Stimulated activated effector memory CD8-positive, alpha-beta T cell treated with anti-CD3 and anti-CD28 coated beads, Interleukin-12 subunit alpha, Interleukin-12 subunit beta, amount 100 ng/mL, for 72 hours (primary cell): Measurements from ENCODE around the gene ARFGAP1.

Experiments
- ATAC-seq: fragments of 150-1000 bp; cut with Tn5 transposase; 2 replicates; pipeline ENCODE4 v1.10.0; 2021
- DNase-seq, 2 donors: peaks; one replicate each; pipeline ENCODE4 v3.0.0; 2021 to 2022; ENCODE audit warnings: low spot score in 2 of 2
- H3K27ac Mint-ChIP-seq: one replicate; pipeline ENCODE4 v1.8.0; 2022; ENCODE audit warnings: mild to moderate bottlenecking, mixed read lengths
- H3K36me3 Mint-ChIP-seq: one replicate; pipeline ENCODE4 v1.8.0; 2022; ENCODE audit warnings: mild to moderate bottlenecking, mixed read lengths
- H3K4me1 Mint-ChIP-seq: one replicate; pipeline ENCODE4 v1.8.0; 2022; ENCODE audit warnings: mixed read lengths
- H3K4me3 Mint-ChIP-seq: one replicate; pipeline ENCODE4 v1.8.0; 2022; ENCODE audit warnings: mild to moderate bottlenecking, mixed read lengths
- H3K9me3 Mint-ChIP-seq: one replicate; pipeline ENCODE4 v1.8.0; 2022; ENCODE audit warnings: mixed read lengths

Gene ARFGAP1

GRCh38 chr20:63277466-63278272 is 5.1 kb downstream of the ARFGAP1 start:
- DNase-seq (no peak), ATAC-seq (no peak)
- no peak overlapping the region for H3K4me3 Mint-ChIP-seq
- no peaks in the 10 kb centered on the region for H3K9me3 Mint-ChIP-seq
- H3K4me1 Mint-ChIP-seq, result peaks cover 22% of the 10 kb centered on the region
- peaks cover 47% of the 10 kb centered on the region for H3K36me3 Mint-ChIP-seq
- H3K27ac Mint-ChIP-seq, result no peak overlapping the region

GRCh38 chr20:63278661-63279060 is 6.0 kb downstream of the ARFGAP1 start:
- H3K9me3 Mint-ChIP-seq, result no peaks in the 10 kb centered on the region
- peaks cover 55% of the 10 kb centered on the region for H3K36me3 Mint-ChIP-seq
- no peak for DNase-seq
- peaks cover 20% of the 10 kb centered on the region for H3K4me1 Mint-ChIP-seq
- no peak for ATAC-seq
- H3K4me3 Mint-ChIP-seq, result no peak overlapping the region
- H3K27ac Mint-ChIP-seq, result no peak overlapping the region

- peaks cover 58% of the 10 kb centered on the region for H3K36me3 Mint-ChIP-seq
- H3K4me1 Mint-ChIP-seq, result peaks cover 12% of the 10 kb centered on the region
- DNase-seq (no peak), ATAC-seq (no peak)
- no peak overlapping the region for H3K4me3 Mint-ChIP-seq
- H3K27ac Mint-ChIP-seq, result no peak overlapping the region
- H3K9me3 Mint-ChIP-seq, result no peaks in the 10 kb centered on the region
Measured at GRCh38 chr20:63279931-63280330, 7.3 kb downstream of the ARFGAP1 start.

- DNase-seq (no peak), ATAC-seq (no peak)
- H3K4me1 Mint-ChIP-seq, result peaks cover 7% of the 10 kb centered on the region
- H3K9me3 Mint-ChIP-seq, result no peaks in the 10 kb centered on the region
- H3K4me3 Mint-ChIP-seq, result no peak overlapping the region
- peaks cover 58% of the 10 kb centered on the region for H3K36me3 Mint-ChIP-seq
- peak overlapping the region; percentile 65 for H3K27ac Mint-ChIP-seq
Measured at GRCh38 chr20:63280371-63280770, 7.8 kb downstream of the ARFGAP1 start.

GRCh38 chr20:63280929-63281545 is 8.4 kb downstream of the ARFGAP1 start:
- ATAC-seq, result no peak
- Mint-ChIP-seq H3K9me3 (no peaks in the 10 kb centered on the region), H3K4me1 (peaks cover 6% of the 10 kb centered on the region), H3K4me3 (no peak overlapping the region), H3K36me3 (peaks cover 52% of the 10 kb centered on the region), H3K27ac (peak overlapping the region; percentile 65)
- DNase-seq, result no peak

GRCh38 chr20:63281742-63282665 is 9.4 kb downstream of the ARFGAP1 start:
- H3K4me1 Mint-ChIP-seq, result peaks cover 6% of the 10 kb centered on the region
- H3K9me3 Mint-ChIP-seq, result no peaks in the 10 kb centered on the region
- no peak overlapping the region for H3K27ac Mint-ChIP-seq
- DNase-seq, result no peak
- H3K4me3 Mint-ChIP-seq, result no peak overlapping the region
- no peak for ATAC-seq
- H3K36me3 Mint-ChIP-seq, result peaks cover 44% of the 10 kb centered on the region

- Mint-ChIP-seq H3K4me1 (peaks cover 6% of the 10 kb centered on the region), H3K36me3 (peaks cover 44% of the 10 kb centered on the region), H3K9me3 (no peaks in the 10 kb centered on the region), H3K4me3 (no peak overlapping the region), H3K27ac (no peak overlapping the region)
- ATAC-seq, result no peak
- no peak for DNase-seq
Measured at GRCh38 chr20:63282946-63283345, 10.3 kb downstream of the ARFGAP1 start.

- Mint-ChIP-seq H3K36me3 (peaks cover 42% of the 10 kb centered on the region), H3K27ac (peak overlapping the region; percentile 75), H3K9me3 (no peaks in the 10 kb centered on the region), H3K4me3 (peak overlapping the region; percentile 54), H3K4me1 (peaks cover 6% of the 10 kb centered on the region)
- ATAC-seq, result no peak
- no peak for DNase-seq
Measured at GRCh38 chr20:63283397-63284082, 10.9 kb downstream of the ARFGAP1 start.

GRCh38 chr20:63284083-63284440 is 11.4 kb downstream of the ARFGAP1 start:
- DNase-seq (no peak), ATAC-seq (peak; percentile 53)
- no peaks in the 10 kb centered on the region for H3K9me3 Mint-ChIP-seq
- H3K27ac Mint-ChIP-seq, result peak overlapping the region; percentile 75
- peak overlapping the region; percentile 54 for H3K4me3 Mint-ChIP-seq
- H3K36me3 Mint-ChIP-seq, result peaks cover 37% of the 10 kb centered on the region
- H3K4me1 Mint-ChIP-seq, result peaks cover 6% of the 10 kb centered on the region

- peaks cover 33% of the 10 kb centered on the region for H3K36me3 Mint-ChIP-seq
- ATAC-seq, result no peak
- peak overlapping the region; percentile 75 for H3K27ac Mint-ChIP-seq
- H3K9me3 Mint-ChIP-seq, result no peaks in the 10 kb centered on the region
- H3K4me1 Mint-ChIP-seq, result peaks cover 6% of the 10 kb centered on the region
- DNase-seq, result no peak
- H3K4me3 Mint-ChIP-seq, result peak overlapping the region; percentile 54
Measured at GRCh38 chr20:63284544-63284949, 11.9 kb downstream of the ARFGAP1 start.

GRCh38 chr20:63284981-63285524 is 12.4 kb downstream of the ARFGAP1 start:
- Mint-ChIP-seq H3K4me1 (peaks cover 6% of the 10 kb centered on the region), H3K36me3 (peaks cover 33% of the 10 kb centered on the region), H3K4me3 (peak overlapping the region; percentile 54), H3K9me3 (no peaks in the 10 kb centered on the region), H3K27ac (no peak overlapping the region)
- ATAC-seq (no peak), DNase-seq (no peak)

GRCh38 chr20:63285636-63286615 is 13.3 kb downstream of the ARFGAP1 start:
- no peaks in the 10 kb centered on the region for H3K9me3 Mint-ChIP-seq
- ATAC-seq (no peak), DNase-seq (no peak)
- H3K4me3 Mint-ChIP-seq, result peak overlapping the region; percentile 54
- peaks cover 6% of the 10 kb centered on the region for H3K4me1 Mint-ChIP-seq
- H3K36me3 Mint-ChIP-seq, result peaks cover 25% of the 10 kb centered on the region
- H3K27ac Mint-ChIP-seq, result peak overlapping the region; percentile 26

GRCh38 chr20:63286781-63287696 is 14.4 kb downstream of the ARFGAP1 start:
- Mint-ChIP-seq H3K4me3 (no peak overlapping the region), H3K36me3 (peaks cover 23% of the 10 kb centered on the region), H3K27ac (no peak overlapping the region), H3K9me3 (no peaks in the 10 kb centered on the region), H3K4me1 (peaks cover 6% of the 10 kb centered on the region)
- ATAC-seq, result no peak
- no peak for DNase-seq
